OCI-LY3 (cell line): ENCODE data around the gene RRN3.
"Not testable (repeated sequence)": the region's sequence is repeated elsewhere in the genome, so short reads cannot be mapped to it uniquely, and the experiment has no call there.

Experiments
- EZH2phosphoT487 ChIP-seq: fragments of 200-600 bp; shearing (Covaris generic); IDR thresholded peaks from 2 replicates; pipeline ENCODE4 v1.6.1; 2018; ENCODE audit warnings: antibody characterized with exemption, mixed run types, low read depth
- TF ChIP-seq, protein P1 (sequence below): fragments of 200-600, 300-600 bp; sonication (generic); IDR thresholded peaks from 2 replicates; pipeline ENCODE4 v1.5.1; 2014; ENCODE audit warnings: antibody characterized with exemption, low read length, low read depth

DNA sequence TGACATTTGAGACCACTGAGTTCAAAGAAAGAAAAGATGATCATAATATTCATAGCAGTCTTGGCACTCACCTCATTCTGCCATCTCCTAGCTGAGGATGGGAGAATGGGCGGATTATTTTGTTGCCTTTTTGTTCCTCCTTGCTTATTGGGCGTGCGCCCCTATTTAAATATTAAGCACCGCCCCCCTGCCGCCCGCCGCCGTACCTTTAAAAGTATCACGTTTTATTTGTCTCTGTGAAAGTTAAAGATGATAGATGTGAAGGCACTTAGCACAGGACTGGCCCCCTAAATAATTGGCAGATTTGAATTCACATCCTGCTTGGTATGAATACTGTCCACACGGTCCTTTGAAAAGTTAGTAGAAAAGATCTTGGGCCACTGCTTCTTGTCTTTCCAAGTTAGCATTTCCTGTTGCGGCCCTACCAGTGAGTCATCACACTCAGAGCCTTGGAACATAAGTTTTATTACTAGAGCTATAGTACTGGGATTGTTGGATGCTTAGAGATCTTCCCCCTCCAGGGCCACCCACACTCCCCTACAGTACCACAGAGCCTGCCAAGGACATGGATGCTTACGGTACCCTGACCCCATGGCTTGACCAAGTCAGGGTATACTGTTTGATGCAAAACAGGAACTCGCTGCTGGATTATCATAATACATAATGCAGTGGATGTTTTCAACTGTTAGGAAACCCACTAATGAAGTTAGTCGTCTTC lies 68.7 kb downstream of the RRN3 start:
- TF ChIP-seq, protein P1, sequence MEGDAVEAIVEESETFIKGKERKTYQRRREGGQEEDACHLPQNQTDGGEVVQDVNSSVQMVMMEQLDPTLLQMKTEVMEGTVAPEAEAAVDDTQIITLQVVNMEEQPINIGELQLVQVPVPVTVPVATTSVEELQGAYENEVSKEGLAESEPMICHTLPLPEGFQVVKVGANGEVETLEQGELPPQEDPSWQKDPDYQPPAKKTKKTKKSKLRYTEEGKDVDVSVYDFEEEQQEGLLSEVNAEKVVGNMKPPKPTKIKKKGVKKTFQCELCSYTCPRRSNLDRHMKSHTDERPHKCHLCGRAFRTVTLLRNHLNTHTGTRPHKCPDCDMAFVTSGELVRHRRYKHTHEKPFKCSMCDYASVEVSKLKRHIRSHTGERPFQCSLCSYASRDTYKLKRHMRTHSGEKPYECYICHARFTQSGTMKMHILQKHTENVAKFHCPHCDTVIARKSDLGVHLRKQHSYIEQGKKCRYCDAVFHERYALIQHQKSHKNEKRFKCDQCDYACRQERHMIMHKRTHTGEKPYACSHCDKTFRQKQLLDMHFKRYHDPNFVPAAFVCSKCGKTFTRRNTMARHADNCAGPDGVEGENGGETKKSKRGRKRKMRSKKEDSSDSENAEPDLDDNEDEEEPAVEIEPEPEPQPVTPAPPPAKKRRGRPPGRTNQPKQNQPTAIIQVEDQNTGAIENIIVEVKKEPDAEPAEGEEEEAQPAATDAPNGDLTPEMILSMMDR, result not testable (repeated sequence)
- TF ChIP-seq EZH2phosphoT487, result not testable (repeated sequence)
